Measurements from ENCODE around the gene CALR3. TPM values are rescaled to one million over a fixed set of nuclear protein-coding genes. Genes with fewer than 3 reads are reported as not detected.
A peak's percentile ranks its signal among the peaks of the same experiment; 100 is the strongest.

CALR3 gene
- total and polyA plus RNA-seq, 2 of the 8 experiments (the other 6 are each of a cell fraction or from before 2014, with no cell fraction given) = 0.11 to 0.32 TPM

DNA sequence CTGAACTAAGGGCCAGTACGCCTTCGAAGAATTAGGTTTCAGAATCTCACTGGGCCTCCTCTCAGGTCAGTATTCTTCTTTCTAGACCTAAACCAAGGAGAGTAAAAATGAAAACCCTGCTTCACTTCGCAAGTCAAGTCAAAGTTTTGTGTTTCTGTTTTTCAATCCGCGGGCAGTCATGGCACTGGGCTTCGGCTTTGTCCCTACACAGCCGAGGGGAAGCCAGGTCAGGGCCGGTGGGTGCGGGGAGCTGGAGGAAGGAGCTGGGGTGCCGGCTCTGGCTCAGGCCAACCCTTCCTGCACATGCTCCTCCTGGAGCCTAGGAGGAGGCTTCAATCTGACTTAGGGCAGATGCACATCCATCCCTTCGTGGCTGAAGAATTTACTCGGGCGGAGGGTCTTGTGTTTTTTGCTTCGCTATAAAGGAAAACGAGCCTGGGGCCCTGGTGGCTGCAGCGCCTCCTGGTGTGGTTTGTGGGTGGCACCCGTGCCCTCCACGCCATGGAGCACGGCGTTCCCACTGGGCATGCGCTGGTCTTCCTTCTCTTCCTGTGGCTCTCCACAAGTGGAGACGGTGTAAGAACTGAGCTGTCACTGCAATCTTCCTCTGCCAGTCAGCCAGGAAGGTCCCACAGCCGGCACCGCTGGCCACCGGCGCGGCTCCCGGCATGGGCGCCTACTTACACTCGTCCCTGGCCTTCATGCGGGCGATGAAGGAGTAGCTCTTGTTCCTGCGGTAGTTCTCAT lies 22.7 kb upstream of the CALR3 start:
- H3K36me3 ChIP-seq (ENCODE audit: control insufficient read depth in 2 of 4, insufficient read depth in 4 of 4, low read length in 3 of 4) = peaks cover 32 to 66% (median 63%) of the 10 kb centered on the region in 4 experiments
- POLR2A ChIA-PET (ENCODE audit: partially characterized antibody) = interaction anchor here (0.7 to 4.5 kb wide), 4 partner anchors 9 to 76 kb away, joined by 3 to 34 read pairs (median 6); no protein-coding TSS in a partner anchor
- no peak overlapping the region for H4K8ac ChIP-seq (ENCODE audit: extremely low read depth, insufficient read depth, low read length)
- H2BK5ac ChIP-seq (ENCODE audit: low read depth, low read length) = no peak overlapping the region
- no peak overlapping the region for H4K5ac ChIP-seq (ENCODE audit: insufficient read length, low read depth, low read length)
- no peak overlapping the region for H4K91ac ChIP-seq (replicated peaks; ENCODE audit: insufficient read length, low read length)
- H3K4me1 ChIP-seq (replicated peaks in 1 of 4; ENCODE audit: control insufficient read depth in 3 of 4, insufficient read depth in 4 of 4, low read length in 3 of 4) = no peaks in the 10 kb centered on the region
- H3K4me3 ChIP-seq (ENCODE audit: extremely low read depth in 1 of 4, insufficient read depth in 2 of 4, low read depth in 3 of 4, low read length in 4 of 4) = no peak overlapping the region
- FAIRE-seq = no peak
- H2BK15ac ChIP-seq (ENCODE audit: low read length) = no peak overlapping the region
- no peak overlapping the region for H2BK12ac ChIP-seq (ENCODE audit: low read depth, low read length)
- H4K20me1 ChIP-seq (replicated peaks in 1 of 2; ENCODE audit: control insufficient read depth in 1 of 2, insufficient read depth in 2 of 2, low read length in 2 of 2) = peaks cover 14 to 32% of the 10 kb centered on the region in 2 experiments
- no peak overlapping the region for H3K14ac ChIP-seq (ENCODE audit: insufficient read length)
- H3K4ac ChIP-seq (replicated peaks; ENCODE audit: insufficient read length, low read depth, low read length) = no peak overlapping the region
- no peaks in the 10 kb centered on the region for H3K27me3 ChIP-seq (replicated peaks in 1 of 4; ENCODE audit: control insufficient read depth in 3 of 4, extremely low read depth in 1 of 4, insufficient read depth in 3 of 4, low read length in 3 of 4)
- no peak overlapping the region for H3K4me2 ChIP-seq (ENCODE audit: insufficient read depth in 1 of 2, low read depth in 2 of 2, low read length in 2 of 2)
- CTCF ChIA-PET (ENCODE audit: partially characterized antibody) = interaction anchor here (0.5 to 6.1 kb wide), 6 partner anchors 9 to 95 kb away, joined by 3 to 67 read pairs (median 5); partner anchors contain the start of gene CHERP
- no peak overlapping the region for H3K18ac ChIP-seq (ENCODE audit: extremely low read depth, low read length)
- no peak overlapping the region for H2AK5ac ChIP-seq (ENCODE audit: low read depth, low read length)
- no peak overlapping the region for H2AFZ ChIP-seq (ENCODE audit: low read length)
- no peak for DNase-seq (ENCODE audit: low read depth in 1 of 2, low spot score in 2 of 2)
- no peak overlapping the region for H3K23ac ChIP-seq (ENCODE audit: insufficient read length)
- H3K9me3 ChIP-seq (ENCODE audit: insufficient read depth in 2 of 2, low read depth in 1 of 2, low read length in 1 of 2) = no peaks in the 10 kb centered on the region
- no peaks in the 10 kb centered on the region for H3K79me1 ChIP-seq (ENCODE audit: low read depth, low read length)
- H3K23me2 ChIP-seq (ENCODE audit: low read depth, low read length) = no peaks in the 10 kb centered on the region
- no peak overlapping the region for H3K9ac ChIP-seq (replicated peaks in 1 of 4; ENCODE audit: extremely low read depth in 1 of 4, low read depth in 3 of 4, low read length in 3 of 4)
- no peak overlapping the region for H2BK20ac ChIP-seq (ENCODE audit: low read length)
- H2BK120ac ChIP-seq (replicated peaks; ENCODE audit: low read depth, low read length) = no peak overlapping the region
- 91% methylated on average over 23 of the region's 33 CpGs; no CpG with 5 or more reads in 1 of the 2 experiments for WGBS, 2 experiments (ENCODE audit: extremely low coverage in 1 of 2, insufficient coverage in 1 of 2, insufficient read length in 1 of 2, insufficient replicate concordance in 2 of 2, low coverage in 1 of 2, low lambda C conversion rate in 2 of 2, missing lambda C conversion rate in 1 of 2)
- no peak overlapping the region for H3K56ac ChIP-seq (replicated peaks; ENCODE audit: insufficient read length, low read depth, low read length)
- no peak overlapping the region for H3K27ac ChIP-seq (ENCODE audit: low read depth, low read length)
- H3K79me2 ChIP-seq (ENCODE audit: control insufficient read depth in 1 of 2, insufficient read depth in 2 of 2, low read length in 2 of 2) = no peaks in the 10 kb centered on the region
- TF ChIP-seq, protein P1, sequence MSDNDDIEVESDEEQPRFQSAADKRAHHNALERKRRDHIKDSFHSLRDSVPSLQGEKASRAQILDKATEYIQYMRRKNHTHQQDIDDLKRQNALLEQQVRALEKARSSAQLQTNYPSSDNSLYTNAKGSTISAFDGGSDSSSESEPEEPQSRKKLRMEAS (IDR thresholded peaks at IDR 0.05) = no peak
- TF ChIP-seq RAD21 (IDR thresholded peaks at IDR 0.05 in 1 of 2, conservative IDR thresholded peaks at IDR 0.05 in 1 of 2; ENCODE audit: low read depth in 2 of 2, low read length in 2 of 2) (peak; percentile 16 to 32; a peak in 3 of 4 replicates), CBX5 (IDR thresholded peaks at IDR 0.05; ENCODE audit: low read depth, low read length) (no peak), TAF7 (optimal IDR thresholded peaks at IDR 0.05; ENCODE audit: borderline replicate concordance, low read depth, low read length) (no peak), SRF (IDR thresholded peaks at IDR 0.05; ENCODE audit: low read depth, low read length) (no peak), TBP (IDR thresholded peaks at IDR 0.05; ENCODE audit: low read depth, low read length) (no peak)
- TF ChIP-seq, protein P2, sequence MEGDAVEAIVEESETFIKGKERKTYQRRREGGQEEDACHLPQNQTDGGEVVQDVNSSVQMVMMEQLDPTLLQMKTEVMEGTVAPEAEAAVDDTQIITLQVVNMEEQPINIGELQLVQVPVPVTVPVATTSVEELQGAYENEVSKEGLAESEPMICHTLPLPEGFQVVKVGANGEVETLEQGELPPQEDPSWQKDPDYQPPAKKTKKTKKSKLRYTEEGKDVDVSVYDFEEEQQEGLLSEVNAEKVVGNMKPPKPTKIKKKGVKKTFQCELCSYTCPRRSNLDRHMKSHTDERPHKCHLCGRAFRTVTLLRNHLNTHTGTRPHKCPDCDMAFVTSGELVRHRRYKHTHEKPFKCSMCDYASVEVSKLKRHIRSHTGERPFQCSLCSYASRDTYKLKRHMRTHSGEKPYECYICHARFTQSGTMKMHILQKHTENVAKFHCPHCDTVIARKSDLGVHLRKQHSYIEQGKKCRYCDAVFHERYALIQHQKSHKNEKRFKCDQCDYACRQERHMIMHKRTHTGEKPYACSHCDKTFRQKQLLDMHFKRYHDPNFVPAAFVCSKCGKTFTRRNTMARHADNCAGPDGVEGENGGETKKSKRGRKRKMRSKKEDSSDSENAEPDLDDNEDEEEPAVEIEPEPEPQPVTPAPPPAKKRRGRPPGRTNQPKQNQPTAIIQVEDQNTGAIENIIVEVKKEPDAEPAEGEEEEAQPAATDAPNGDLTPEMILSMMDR (IDR thresholded peaks at IDR 0.05; ENCODE audit: control extremely low read depth in 1 of 3, insufficient read depth in 1 of 3, low read depth in 1 of 3, low read length in 3 of 3) = peak; percentile 33 to 55 (median 45)
- TF ChIP-seq, protein P3, sequence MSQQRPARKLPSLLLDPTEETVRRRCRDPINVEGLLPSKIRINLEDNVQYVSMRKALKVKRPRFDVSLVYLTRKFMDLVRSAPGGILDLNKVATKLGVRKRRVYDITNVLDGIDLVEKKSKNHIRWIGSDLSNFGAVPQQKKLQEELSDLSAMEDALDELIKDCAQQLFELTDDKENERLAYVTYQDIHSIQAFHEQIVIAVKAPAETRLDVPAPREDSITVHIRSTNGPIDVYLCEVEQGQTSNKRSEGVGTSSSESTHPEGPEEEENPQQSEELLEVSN (IDR thresholded peaks at IDR 0.05) = no peak

Data from H1 (cell line).